Measurements from ENCODE around the gene ACTR1A.

GRCh38 chr10:102535481-102536147 is 33.1 kb upstream of the ACTR1A start:
- TF ChIP-seq CTCF (IDR thresholded peaks at IDR 0.05; ENCODE audit: insufficient read depth, low read length): no peak
- TF ChIP-seq POLR2AphosphoS5 (IDR thresholded peaks at IDR 0.05; ENCODE audit: low read depth): no peak
- no peak for TF ChIP-seq REST (IDR thresholded peaks at IDR 0.05; ENCODE audit: insufficient replicate concordance, low read depth)
